SW 1271 (cell line): ENCODE results near the gene UMOD.

Experiments
- DNase-seq, 2 experiments: peaks; one replicate each; lab custom pipeline; 2025; lab: John Stamatoyannopoulos, UW

Gene UMOD

DNA sequence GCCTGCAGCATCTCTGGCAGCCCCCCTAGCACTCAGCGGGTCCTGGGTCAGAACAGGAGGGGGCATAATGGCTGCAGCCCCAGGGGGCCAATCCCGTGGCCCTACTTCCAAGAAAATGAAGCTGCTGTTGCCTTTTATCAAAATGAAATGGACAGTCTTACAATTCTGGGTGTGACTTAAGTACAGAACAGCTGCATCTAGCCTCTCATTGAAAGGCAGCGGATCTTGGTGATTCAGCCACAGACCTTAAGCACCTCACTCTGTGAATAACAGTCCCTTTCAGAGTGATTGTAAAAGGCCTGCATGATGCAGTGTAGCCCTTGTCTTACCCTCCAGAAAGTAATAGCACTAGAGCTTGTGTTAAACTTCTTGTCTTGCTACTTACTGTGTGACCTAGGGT, 11.5 kb upstream of the UMOD start:
- no peak for DNase-seq

DNA sequence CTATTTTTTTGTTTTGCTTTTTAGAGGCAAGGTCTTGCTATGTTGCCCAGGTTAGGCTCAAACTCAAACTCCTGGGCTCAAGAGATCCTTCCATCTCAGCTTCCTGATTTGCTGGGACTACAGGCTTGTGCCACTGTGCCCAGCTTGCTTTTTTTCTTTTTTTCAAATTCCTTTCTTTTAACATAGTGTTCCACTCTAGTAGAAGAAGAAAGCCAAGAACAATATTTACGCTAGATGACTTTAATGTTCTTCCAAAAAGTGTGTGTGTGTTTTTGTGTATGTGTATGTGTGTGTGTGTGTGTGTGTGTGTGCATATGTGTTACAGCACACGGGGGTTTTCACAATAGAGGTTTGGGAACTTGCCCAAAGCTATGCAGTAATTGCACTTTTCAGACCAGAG, 10.7 kb upstream of the UMOD start:
- no peak for DNase-seq

GRCh38 chr16:20359997-20360396, 7.5 kb upstream of the UMOD start:
- no peak for DNase-seq

- DNase-seq, result no peak
Measured at GRCh38 chr16:20355114-20355782, 2.7 kb upstream of the UMOD start.

GRCh38 chr16:20353379-20353778, 864 bp upstream of the UMOD start:
- no peak for DNase-seq

DNA sequence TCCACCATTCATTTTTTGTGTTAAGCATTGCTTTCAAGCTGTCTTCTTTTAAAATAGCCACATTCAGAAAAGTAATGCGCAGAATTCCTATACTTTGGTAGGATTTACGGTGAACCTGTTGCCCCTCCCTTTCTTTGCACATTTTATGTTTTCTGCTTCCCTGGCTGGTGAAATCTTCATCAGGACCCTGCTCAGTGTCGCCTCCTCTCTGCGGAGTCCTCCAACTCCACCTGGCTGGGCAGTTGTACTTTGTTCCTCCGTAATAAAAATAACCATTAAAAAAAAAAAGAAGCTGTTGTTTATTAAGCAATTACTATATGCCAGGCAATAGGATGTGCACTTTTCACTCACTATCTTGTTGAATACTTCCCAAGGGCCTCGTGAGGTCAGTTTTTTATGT, 2.9 kb downstream of the UMOD start:
- no peak for DNase-seq

GRCh38 chr16:20348365-20349185, 3.9 kb downstream of the UMOD start:
- DNase-seq, result no peak

GRCh38 chr16:20347666-20348364, 4.7 kb downstream of the UMOD start:
- no peak for DNase-seq

DNA sequence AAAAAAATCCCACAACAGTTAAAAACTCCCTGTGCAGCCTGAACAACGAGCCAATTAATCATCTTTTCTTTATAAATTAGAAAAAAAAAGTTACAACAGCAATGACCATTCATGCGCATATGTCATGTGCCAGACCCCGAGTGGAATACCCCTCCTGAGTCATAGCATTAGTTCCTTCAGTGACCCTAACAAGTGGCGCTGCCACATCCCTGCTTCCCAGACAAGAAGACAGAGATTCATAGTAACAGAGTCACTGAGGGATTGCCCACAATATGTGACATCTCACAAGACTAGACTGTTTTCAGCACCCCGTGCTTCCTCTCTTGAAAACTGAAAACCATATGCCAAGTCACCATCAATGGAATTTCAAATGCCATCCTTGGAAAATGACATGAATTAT, 7.9 kb downstream of the UMOD start:
- no peak for DNase-seq

DNA sequence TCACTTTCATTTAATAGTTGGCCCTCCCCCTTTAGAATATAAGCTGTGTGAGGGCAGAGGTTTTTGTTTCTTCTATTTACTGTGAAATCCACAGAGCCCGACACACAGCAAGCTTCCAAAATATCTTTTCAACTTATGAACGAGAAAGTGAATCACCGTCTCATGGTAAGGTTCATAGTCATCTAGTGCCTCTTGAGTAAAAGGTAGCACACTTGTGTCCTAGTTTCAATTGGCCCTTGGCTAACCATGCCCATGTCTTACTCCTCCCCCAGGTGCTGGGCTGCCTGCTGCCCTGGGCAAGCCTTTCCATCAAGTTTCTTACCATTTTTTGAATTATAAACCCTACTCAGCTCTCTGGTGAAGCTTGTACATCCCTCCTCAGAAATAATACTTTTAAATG, 12.8 kb downstream of the UMOD start:
- DNase-seq, result no peak

GRCh38 chr16:20336955-20337354, 15.6 kb downstream of the UMOD start:
- DNase-seq, result no peak

- no peak for DNase-seq
Measured at GRCh38 chr16:20334396-20334795, 18.1 kb downstream of the UMOD start.

GRCh38 chr16:20333120-20333519, 19.4 kb downstream of the UMOD start:
- no peak for DNase-seq

DNA sequence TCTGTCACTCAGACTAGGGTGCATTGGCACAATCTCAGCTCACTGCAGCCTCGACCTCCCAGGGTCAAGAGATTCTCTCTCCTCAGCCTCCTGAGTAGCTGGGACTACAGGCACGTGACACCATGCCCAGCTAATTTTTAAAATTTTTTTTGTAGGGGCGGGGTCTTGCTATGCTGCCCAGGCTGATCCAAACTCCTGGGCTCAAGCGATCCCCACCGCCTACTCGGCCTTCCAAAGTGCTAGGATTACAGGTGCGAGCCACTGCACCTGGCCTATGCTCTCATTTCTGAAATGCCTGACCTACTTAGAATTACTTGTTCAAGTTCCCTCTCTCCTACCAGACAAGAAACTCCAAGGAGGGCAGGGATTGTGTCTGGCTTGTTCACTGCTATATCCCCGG, 20.1 kb downstream of the UMOD start:
- no peak for DNase-seq

DNA sequence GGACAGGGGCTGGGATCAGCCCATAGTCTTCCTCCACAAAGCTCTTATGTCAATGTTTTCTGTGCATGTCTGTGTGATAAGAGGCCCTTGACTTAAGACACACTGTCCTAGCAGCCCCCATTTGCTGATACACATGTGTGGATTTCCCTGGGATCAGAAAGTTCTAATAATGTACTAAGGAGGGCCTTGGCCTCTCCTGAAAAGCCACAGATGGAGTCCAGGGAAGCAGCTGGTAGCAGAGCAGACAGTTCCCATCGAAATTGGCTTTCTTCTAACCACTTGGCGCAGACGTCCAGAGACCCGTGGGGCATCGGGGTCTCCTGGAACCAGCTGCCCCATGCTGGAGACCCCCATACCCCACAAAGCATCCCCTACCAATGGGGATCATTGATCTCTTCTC, 20.9 kb downstream of the UMOD start:
- no peak for DNase-seq

DNA sequence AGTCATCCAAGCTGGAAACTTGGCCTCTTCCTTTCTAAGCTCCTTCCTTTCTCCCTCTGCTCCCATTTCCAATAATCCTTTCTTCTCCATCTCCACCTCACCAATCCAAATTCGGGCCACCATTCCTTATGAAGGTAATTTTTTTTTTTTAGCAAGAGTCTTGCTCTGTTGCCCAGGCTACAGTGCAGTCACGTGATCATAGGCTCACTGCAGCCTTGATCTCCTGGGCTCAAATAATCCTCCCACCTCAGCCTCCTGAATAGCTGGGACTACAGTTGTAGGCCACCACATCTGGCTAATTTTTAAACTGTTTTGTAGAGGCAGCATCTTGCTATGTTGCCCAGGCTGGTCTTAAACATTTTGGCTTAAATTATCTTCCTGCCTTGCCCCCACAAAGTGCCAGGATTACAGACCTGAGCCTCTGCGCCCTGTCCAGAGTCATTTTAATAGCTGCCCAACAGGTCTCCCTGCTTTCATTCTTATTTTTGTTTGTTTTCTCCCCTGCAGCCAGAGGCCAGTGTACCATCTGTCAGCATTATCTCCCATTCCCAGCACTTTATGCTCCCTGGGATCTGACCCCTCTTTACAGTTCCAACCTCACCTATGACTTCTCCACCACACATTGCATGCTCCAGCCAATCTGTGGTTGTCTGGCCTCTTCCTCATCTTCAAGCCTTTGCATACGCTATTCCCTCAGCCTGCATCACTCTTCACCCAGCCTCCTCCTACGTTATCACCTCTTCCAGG, 22.9 kb downstream of the UMOD start:
- no peak for DNase-seq

DNA sequence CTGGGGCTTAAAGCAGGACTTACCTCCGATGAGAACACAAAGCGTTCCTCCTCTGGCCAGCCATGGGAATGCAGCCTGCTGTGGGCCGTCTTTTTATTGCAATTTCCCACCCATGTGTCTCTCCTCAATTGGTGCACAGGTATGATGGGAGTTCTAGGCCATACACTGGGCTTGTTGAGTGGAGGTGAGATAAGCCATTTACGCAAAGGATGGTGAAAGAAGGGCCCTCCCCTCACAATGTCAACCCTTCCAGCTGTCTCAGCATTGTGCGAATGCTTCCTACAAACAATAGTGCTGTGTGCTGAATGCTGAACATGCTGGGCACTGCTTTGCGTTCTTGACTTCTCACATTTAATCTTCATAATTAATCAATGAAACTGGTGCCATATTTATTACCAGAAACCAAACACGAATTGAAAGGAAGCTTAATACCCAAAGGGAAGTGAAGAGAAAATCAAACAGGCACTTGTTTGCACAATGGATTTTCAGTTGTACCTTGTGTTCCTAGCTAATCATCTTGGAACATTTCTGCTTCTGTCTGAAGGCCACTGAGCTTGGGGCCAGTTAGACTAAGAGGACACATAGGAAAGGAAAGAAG, 25.0 kb downstream of the UMOD start, which contains the start of gene GP2:
GP2 (minus strand) TSS at position 70 of the 598 bp plus-strand sequence. CDS start 1,082 bp downstream, outside the sequence.
- no peak for DNase-seq

- no peak for DNase-seq
Measured at GRCh38 chr16:20326321-20326720, 26.2 kb downstream of the UMOD start.

GRCh38 chr16:20325005-20325404, 27.5 kb downstream of the UMOD start:
- DNase-seq, result no peak

- no peak for DNase-seq
Measured at GRCh38 chr16:20323591-20324117, 28.9 kb downstream of the UMOD start.

DNA sequence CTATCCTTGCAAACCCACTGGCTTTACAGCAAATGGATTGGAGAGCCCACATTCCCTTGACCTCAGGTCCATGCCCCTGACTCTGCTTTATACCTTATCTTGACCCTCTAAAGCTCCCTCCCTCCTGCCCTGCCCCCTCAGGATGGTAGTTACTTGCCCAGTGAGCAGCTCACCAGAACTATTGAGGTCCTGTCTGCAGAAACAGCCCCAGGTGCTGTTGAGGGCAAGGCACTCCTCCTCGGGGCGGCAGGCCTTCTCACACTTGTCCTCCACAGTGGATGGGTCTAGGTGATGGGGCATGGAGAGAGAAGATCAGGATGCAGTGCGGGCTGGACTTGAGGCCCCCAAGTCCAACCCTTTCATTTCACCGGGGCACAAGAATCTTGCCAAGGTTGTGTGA, 29.8 kb downstream of the UMOD start:
- DNase-seq, result no peak

- DNase-seq, result no peak
Measured at GRCh38 chr16:20321671-20322070, 30.8 kb downstream of the UMOD start.
